Measurements from ENCODE around the gene SLAIN1. TPM values are rescaled to one million over a fixed set of nuclear protein-coding genes. Genes with fewer than 3 reads are reported as not detected.

The SLAIN1 gene
- polyA plus RNA-seq, 3 donors = 0.43 to 1.4 (median 0.75) TPM

DNA sequence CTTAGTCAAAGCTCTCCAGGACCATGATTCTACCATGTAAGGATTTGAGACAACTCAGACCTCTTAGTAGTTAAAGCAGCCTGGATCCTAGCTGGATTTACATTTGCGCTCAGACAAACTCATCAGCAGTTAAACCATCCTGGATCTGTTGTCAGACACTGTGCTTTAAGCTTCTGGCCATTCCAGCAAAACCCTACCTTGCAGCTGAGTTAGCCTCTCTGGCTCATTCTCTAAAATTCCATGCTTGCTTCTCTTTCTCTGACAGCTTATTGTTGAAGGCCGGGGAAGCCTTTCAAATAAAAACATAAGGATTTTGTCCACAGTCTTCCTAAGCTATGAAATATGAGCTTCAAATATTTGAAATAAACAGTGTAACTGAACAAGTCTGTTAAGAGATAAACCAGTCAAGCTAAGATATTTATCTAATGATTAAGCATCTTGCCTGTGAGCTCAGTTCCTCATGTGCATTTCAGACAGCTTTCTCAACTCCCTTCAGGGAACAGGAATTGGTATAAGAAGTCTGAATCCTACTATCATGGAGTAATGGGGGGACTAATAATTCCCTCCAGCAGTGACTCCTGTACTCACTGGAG is 89.3 kb downstream of the SLAIN1 start:
- peaks cover 3 to 7% of the 10 kb centered on the region in 2 donors for H3K36me3 Mint-ChIP-seq
- no peak overlapping the region for H3K27ac Mint-ChIP-seq
- H3K9me3 Mint-ChIP-seq = peaks cover 13 to 19% (median 17%) of the 10 kb centered on the region in 7 donors
- intact Hi-C loops (cut with micrococcal nuclease) = no loop called here
- peaks cover 16% of the 10 kb centered on the region for H3K4me1 Mint-ChIP-seq
- no peaks in the 10 kb centered on the region for H3K27me3 Mint-ChIP-seq (ENCODE audit: low read depth in 3 of 3)
- no peak overlapping the region for H3K4me2 ChIP-seq (replicated peaks; ENCODE audit: extremely low read depth, low read length, poor library complexity, severe bottlenecking)
- H3K9me3 ChIP-seq (replicated peaks in 1 of 2; ENCODE audit: control insufficient read depth in 1 of 2, insufficient read depth in 1 of 2, low read length in 2 of 2) = peaks cover 15 to 17% of the 10 kb centered on the region in 2 donors
- H3K4me3 Mint-ChIP-seq = no peak overlapping the region
- no peak for DNase-seq
- H2AFZ ChIP-seq (ENCODE audit: insufficient read depth, low read depth, low read length, poor library complexity, severe bottlenecking) = no peak overlapping the region
- TF ChIP-seq, protein P1, sequence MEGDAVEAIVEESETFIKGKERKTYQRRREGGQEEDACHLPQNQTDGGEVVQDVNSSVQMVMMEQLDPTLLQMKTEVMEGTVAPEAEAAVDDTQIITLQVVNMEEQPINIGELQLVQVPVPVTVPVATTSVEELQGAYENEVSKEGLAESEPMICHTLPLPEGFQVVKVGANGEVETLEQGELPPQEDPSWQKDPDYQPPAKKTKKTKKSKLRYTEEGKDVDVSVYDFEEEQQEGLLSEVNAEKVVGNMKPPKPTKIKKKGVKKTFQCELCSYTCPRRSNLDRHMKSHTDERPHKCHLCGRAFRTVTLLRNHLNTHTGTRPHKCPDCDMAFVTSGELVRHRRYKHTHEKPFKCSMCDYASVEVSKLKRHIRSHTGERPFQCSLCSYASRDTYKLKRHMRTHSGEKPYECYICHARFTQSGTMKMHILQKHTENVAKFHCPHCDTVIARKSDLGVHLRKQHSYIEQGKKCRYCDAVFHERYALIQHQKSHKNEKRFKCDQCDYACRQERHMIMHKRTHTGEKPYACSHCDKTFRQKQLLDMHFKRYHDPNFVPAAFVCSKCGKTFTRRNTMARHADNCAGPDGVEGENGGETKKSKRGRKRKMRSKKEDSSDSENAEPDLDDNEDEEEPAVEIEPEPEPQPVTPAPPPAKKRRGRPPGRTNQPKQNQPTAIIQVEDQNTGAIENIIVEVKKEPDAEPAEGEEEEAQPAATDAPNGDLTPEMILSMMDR (IDR thresholded peaks at IDR 0.05) = no peak
- H3K9ac ChIP-seq (ENCODE audit: insufficient read depth, low read length, poor library complexity, severe bottlenecking) = no peak overlapping the region
- no peak overlapping the region for H3K4me3 ChIP-seq (replicated peaks in 1 of 3; ENCODE audit: low read depth in 2 of 3, low read length in 3 of 3)
- H3K27ac ChIP-seq (ENCODE audit: low read depth in 1 of 2, low read length in 2 of 2) = no peak overlapping the region
- no peaks in the 10 kb centered on the region for H3K36me3 ChIP-seq (replicated peaks in 1 of 2; ENCODE audit: control insufficient read depth in 1 of 2, insufficient read depth in 2 of 2, low read length in 2 of 2)
- H3K79me2 ChIP-seq (ENCODE audit: insufficient read depth, low read length) = no peaks in the 10 kb centered on the region
- 100% methylated on average over 1 of the region's 2 CpGs for WGBS (ENCODE audit: insufficient coverage)
- H3K27me3 ChIP-seq (ENCODE audit: control insufficient read depth in 2 of 2, insufficient read depth in 2 of 2, low read length in 2 of 2) = no peaks in the 10 kb centered on the region
- H4K20me1 ChIP-seq (ENCODE audit: insufficient read depth, low read length) = no peaks in the 10 kb centered on the region
- H3K4me1 ChIP-seq (ENCODE audit: control insufficient read depth in 1 of 2, insufficient read depth in 2 of 2, low read length in 2 of 2) = peaks cover 5 to 11% of the 10 kb centered on the region in 2 donors

GRCh38 chr13:77789376-77789775 is 91.9 kb downstream of the SLAIN1 start:
- Histone ChIP-seq H2AFZ (ENCODE audit: insufficient read depth, low read depth, low read length, poor library complexity, severe bottlenecking) (no peak overlapping the region), H4K20me1 (ENCODE audit: insufficient read depth, low read length) (no peaks in the 10 kb centered on the region), H3K27me3 (ENCODE audit: control insufficient read depth in 2 of 2, insufficient read depth in 2 of 2, low read length in 2 of 2) (no peaks in the 10 kb centered on the region), H3K9me3 (replicated peaks in 1 of 2; ENCODE audit: control insufficient read depth in 1 of 2, insufficient read depth in 1 of 2, low read length in 2 of 2) (peaks cover 18 to 23% of the 10 kb centered on the region in 2 donors), H3K27ac (ENCODE audit: low read depth in 1 of 2, low read length in 2 of 2) (no peak overlapping the region), H3K79me2 (ENCODE audit: insufficient read depth, low read length) (no peaks in the 10 kb centered on the region), H3K9ac (ENCODE audit: insufficient read depth, low read length, poor library complexity, severe bottlenecking) (no peak overlapping the region), H3K4me2 (replicated peaks; ENCODE audit: extremely low read depth, low read length, poor library complexity, severe bottlenecking) (no peak overlapping the region), H3K4me3 (replicated peaks in 1 of 3; ENCODE audit: low read depth in 2 of 3, low read length in 3 of 3) (no peak overlapping the region), H3K4me1 (ENCODE audit: control insufficient read depth in 1 of 2, insufficient read depth in 2 of 2, low read length in 2 of 2) (peaks cover 5 to 11% of the 10 kb centered on the region in 2 donors), H3K36me3 (replicated peaks in 1 of 2; ENCODE audit: control insufficient read depth in 1 of 2, insufficient read depth in 2 of 2, low read length in 2 of 2) (no peaks in the 10 kb centered on the region)
- TF ChIP-seq, protein P1 (IDR thresholded peaks at IDR 0.05) = no peak
- H3K27me3 Mint-ChIP-seq (ENCODE audit: low read depth in 3 of 3) = no peaks in the 10 kb centered on the region
- intact Hi-C loops (cut with micrococcal nuclease) = no loop called here
- peak in 2 of 3 donors; percentile 19 to 33 for DNase-seq
- H3K36me3 Mint-ChIP-seq = peaks cover 5 to 12% of the 10 kb centered on the region in 2 donors
- H3K9me3 Mint-ChIP-seq = peaks cover 16 to 33% (median 29%) of the 10 kb centered on the region in 7 donors
- H3K27ac Mint-ChIP-seq = no peak overlapping the region
- 90% methylated on average over 1 of the region's 1 CpG for whole genome bisulfite sequencing (ENCODE audit: insufficient coverage)
- no peak overlapping the region for H3K4me3 Mint-ChIP-seq
- peaks cover 16% of the 10 kb centered on the region for H3K4me1 Mint-ChIP-seq

Data from CD14-positive monocyte (primary cell).